HS-5 (cell line): ENCODE data around the gene SCD.
A peak's percentile ranks its signal among the peaks of the same experiment; 100 is the strongest.
"Not testable (repeated sequence)": the region's sequence is repeated elsewhere in the genome, so short reads cannot be mapped to it uniquely, and the experiment has no call there.

Experiments used
- DNase-seq: peaks from one replicate; pipeline ENCODE4 v3.0.0-alpha.2; 2012; ENCODE audit warnings: low read depth

SCD gene

DNA sequence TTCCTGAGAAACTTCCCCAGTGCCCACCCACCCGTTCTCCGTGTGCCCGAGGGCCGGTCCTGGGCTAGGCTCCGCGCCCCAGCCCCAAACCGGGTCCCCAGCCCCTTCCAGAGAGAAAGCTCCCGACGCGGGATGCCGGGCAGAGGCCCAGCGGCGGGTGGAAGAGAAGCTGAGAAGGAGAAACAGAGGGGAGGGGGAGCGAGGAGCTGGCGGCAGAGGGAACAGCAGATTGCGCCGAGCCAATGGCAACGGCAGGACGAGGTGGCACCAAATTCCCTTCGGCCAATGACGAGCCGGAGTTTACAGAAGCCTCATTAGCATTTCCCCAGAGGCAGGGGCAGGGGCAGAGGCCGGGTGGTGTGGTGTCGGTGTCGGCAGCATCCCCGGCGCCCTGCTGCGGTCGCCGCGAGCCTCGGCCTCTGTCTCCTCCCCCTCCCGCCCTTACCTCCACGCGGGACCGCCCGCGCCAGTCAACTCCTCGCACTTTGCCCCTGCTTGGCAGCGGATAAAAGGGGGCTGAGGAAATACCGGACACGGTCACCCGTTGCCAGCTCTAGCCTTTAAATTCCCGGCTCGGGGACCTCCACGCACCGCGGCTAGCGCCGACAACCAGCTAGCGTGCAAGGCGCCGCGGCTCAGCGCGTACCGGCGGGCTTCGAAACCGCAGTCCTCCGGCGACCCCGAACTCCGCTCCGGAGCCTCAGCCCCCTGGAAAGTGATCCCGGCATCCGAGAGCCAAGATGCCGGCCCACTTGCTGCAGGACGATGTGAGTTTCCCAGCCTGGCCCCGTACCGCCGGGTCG, at the start of gene SCD:
TSS of gene SCD (plus strand) at position 469 of the 803 bp plus-strand sequence. CDS start at position 741, 272 bp downstream.
- DNase-seq, result peak; percentile 68

DNA sequence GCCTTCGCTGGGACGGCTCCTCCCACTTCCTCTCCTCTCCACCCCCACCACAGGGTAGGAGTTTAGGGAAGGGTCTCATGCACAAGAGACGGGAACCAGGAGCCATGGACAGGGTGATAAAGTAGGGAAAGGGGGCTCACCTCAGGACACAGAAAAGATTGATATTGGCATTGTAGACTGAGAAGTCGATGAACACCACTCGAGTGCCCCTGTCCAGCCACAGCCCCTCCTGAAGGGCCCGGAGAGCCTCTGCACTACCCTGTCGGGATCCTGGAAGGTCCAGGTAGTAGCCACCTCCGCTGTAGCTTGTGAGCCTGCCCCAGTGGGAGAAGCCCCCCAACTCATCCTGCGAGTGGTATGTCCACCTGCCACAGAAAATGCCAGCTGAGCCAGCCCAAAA, 49.8 kb upstream of the SCD start:
- no peak for DNase-seq

DNA sequence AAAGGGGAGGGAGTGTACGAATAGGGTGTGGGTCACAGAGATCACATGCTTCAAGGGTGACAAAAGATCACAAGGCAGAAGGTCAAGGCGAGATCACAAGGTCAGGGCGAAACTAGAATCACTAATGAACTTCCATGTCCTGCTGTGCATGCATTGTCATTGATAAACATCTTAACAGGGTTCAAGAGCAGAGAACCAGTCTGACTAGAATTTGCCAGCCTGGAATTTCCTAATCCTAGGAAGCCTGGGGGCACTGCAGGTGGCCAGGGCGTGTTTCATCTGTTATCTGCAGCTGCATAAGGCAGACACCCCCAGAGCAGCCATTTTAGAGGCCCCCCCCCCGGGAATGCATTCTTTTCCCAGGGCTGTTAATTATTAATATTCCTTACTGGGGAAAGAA, 45.9 kb upstream of the SCD start:
- DNase-seq, result not testable (repeated sequence)

DNA sequence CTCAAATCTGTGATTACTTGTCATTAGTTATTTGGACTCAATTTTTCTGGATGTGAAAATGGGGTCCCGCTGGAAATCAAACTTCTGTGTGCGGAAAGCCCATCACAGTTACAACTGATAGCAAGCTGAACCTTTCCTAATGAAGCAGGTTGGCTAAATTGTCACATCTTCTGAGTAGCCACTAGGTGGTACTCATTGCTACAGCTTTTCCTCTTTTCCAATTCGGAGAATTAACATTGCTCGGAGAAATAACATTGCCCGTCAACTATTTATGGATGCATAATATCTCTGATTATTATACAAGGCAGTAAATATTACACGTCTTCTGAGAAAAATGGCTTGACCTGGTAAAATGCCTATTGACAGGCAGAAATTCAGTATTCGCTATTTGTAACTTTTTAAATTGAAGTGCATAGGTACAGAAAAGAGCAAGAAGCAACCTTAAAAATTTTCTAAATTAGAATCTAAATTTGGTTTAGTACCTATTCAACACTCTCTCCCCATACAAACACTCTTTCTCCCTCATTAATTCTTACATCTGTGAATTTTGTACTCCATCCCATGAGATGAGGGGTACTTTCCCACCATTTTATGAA, 43.2 kb upstream of the SCD start:
- DNase-seq, result no peak

DNA sequence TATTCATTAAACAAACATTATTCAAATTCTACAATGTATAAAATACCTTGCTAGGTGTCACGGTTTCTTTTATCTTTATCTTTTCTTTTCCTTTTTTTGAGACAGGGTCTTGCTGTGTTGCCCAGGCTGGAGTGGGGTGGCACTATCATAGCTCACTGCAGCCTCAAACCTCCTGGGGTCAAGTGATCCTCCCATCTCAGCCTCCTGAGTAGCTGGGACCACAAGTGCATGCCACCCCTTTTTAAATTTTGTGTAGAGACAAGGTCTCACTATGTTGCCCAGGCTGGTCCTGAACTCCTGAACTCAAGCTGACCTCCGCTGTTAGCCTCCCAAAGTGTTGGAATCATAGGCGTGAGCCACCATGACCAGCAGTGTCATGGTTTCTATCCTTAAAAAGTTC, 42.6 kb upstream of the SCD start:
- DNase-seq, result no peak

DNA sequence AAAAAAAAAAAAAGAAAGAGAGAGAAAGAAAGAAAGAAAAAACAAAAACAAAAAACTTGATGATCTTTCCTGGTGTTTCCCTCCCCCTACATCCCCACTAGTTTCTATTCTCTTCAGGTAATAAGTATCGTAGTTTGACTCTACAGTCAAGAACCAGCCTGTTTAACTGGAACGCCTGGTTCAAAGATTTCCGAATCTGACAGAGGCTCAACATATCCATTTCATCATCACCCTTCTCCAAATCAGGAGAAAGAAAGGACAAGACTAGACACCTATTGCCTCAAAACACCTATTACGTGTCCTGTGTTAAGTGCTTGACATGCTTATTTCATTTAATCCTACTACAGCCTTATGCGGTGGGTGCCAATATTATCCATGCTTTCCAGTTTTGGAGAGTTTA, 40.2 kb upstream of the SCD start:
- no peak for DNase-seq

DNA sequence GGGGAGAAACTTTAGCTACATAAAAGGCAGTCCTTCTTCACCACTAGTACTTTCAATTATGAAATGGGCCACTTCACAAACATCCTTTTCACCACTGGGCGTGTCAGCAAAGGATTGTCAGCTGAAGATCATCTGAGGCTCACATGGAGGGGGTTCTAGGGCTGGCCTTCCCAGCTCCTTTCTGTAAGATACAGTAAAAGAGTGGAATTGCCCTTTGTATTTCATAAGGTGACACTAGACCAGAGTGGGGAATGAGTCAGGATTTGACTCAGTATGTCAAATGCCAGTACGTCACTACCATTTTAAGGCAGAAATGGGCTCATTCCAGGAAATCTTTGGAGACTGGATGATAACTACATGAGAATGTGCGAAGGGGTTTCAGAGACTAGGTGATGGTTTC, 39.3 kb upstream of the SCD start:
- peak; percentile 22 for DNase-seq

DNA sequence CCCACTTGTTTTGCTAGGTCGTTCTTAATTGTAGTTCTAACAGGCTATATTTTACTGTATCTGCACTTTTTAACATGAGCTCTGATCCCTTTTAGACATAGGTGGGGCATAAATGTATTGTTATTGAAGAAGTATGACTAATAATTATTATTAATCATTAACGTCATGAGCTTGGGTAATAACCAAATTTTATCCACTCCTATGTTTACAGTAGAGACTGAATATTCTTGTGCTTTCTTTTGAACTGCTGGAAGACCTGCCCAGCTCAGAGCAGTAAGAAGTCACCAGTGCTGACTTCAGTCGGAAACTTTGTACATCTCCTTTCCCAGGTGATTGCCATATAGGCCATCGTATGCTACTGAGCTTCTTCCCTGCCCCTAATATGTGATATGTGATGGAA, 35.7 kb upstream of the SCD start:
- no peak for DNase-seq

DNA sequence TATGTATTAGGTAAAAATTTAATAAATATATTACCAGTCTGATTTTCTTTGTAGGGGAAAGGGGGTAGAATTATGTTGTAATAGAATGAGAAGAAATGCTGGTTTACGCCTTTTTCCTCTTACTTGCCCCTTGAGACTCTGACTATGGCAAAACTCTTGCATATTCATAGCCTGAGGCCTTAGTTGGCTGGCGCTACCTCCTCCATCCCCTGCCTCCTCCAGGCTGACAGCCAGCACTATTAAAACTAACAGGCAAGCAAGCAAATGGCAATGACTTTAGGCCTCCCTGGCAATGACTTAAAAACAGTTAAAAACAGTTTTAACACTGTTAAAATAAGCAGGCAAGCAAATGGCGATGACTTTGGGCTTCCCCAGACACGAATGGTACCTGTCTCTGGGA, 31.4 kb upstream of the SCD start:
- DNase-seq, result no peak

DNA sequence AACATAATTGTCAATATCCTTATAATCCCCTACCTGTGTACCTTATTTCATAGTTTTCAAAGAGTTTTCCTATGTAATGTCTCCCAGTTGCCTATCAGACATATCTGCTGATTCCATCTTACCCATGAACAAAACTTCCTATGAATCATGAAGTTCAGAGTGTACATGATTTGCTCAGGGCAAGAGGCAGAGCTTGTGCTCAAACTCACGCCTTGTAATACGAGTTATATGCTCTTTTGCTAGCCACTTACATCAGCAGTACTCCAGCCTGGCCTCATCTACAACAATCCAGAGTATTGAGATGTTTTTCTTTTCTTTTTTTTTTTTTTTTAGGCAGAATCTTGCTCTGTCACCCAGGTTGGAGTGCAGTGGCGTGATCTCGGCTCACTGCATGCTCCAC, 28.8 kb upstream of the SCD start:
- DNase-seq, result no peak

DNA sequence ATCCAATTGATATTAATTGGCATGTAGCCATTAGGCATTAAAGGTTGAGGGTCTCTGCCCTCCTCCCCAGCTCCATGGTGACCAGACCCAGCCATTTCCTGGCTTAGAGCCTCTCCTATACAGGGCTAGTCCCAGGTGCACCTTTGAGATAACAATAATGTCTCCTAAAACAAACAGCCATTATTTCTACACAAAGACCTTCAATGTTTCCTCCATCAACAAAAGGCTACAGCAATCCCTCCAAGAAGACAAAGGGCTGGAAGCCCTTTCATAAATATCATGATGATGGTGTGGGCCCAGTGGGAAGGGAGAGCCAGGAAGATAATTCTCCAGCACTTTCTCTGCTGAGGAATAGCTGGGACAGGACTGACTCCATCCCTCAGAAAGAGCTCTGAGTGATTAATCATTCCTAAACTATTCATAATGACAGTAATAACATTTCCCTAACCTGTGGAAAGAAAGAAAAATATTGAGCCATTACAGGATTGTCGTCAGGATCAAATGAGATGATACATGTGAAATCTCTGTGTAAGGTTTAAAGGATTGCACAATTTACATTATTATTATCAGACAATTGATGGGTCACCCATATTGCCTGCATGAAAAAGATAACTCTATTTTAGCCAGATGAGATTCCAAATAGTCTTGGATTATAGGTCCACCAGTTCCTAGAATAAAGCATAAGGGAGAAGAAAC, 27.2 kb upstream of the SCD start:
- DNase-seq, result no peak

DNA sequence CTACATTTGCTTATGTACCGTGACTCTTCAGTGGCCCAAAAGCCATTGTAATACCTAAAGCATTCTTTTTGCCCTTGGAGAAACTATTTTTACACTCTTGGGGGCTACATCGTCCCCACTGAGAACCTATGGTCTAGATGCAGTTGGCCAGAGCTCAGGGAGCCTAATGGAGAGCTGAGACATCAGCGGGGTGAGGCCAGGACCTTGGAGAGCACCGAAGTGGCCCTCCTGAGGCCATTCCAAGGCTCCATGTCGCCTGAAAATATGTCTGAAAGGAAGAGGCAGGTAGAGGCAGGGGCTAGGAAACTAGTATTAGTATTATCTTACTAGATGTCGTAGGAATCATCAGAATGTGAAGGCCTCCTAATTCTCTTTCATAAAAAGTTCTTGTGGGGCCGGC, 21.9 kb upstream of the SCD start:
- no peak for DNase-seq

DNA sequence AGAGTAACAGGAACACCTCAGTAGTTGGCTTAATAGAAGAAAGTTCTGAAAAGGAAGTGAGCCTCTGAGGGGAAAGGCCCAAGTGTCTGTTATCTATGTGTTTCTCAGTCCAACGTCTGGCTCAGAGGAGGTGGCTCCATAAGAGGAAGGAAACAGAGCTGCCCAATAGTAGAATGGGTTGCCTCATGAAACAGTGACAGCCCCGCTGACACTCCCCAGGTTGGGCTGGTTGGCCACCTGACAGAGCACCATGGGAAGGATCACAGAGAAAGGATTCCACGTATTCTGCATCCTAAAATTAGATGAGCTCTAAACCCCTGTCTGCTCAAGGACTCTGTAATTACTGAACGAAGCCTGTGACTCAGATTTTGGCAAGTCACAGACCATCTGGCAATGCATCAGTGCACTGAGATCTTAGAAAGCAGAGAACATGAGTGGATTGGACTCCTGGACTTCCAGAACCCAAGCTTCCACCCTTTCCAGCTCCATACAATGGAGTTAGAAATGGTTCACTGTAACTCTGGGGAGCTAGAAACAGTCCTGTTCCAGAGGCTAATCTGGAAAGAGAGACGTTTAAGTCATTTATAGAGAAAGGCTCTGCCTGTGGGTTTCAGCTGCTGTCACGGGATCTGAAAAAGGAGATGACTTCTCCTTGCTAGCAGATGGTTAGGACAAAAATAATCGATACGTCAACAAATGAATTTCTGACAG, 19.9 kb upstream of the SCD start:
- no peak for DNase-seq

DNA sequence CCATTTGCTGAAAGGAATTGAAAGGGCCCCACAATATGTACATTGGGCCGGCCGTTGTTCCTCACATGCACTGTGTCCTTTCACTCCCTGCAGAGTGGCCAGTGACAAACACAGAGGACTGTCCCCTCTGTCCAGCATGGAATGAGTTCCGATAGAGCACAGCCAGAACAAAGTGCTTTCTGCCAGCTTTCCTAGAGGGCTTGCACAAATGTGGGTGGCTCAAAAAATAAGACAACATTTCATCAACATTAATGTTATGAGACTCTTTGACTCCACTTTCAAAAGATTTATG, 19.4 kb upstream of the SCD start:
- DNase-seq, result no peak

DNA sequence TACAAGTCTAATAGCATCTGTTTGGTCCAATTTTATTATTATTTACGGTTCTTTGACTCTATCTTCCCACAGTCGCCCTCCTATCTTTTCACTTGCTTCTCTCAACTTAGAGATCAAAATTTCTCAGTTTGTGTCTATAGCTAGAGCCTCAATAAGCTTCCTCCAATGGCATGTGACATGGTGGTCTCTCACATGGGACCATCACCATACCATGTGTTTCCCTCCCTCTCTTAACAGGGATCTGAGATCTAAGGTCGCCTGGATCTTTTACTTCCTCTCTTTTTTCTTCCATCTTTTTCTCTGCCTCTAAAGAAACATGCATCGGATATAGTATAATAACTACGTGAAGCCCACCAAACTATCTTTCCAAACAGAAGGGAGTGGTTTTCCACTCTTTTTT, 18.8 kb upstream of the SCD start:
- no peak for DNase-seq

DNA sequence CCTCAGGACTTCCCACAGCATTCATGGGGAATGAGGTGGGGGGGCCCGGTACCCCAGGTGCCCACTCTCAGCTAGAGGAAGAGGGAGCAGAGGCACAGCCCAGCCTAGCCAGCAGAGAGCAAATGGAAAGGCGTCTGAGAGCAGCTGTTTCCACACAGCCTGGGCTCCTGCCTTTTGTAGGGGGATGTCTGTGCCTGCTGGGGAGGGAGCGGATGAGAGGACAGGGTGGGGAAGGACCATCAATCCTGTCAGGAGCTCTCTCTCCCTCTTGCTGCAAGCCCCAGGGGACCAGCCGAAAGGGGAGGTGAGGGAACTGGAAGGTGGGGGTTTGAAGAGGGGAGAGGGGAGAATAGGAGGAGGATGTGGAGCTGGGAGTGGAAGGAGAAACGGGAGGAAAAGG, 17.0 kb upstream of the SCD start, which contains the start of gene PKD2L1:
TSS of gene PKD2L1 (minus strand) at position 150 of the 400 bp plus-strand sequence. CDS start at position 25, 125 bp downstream.
- DNase-seq, result no peak

DNA sequence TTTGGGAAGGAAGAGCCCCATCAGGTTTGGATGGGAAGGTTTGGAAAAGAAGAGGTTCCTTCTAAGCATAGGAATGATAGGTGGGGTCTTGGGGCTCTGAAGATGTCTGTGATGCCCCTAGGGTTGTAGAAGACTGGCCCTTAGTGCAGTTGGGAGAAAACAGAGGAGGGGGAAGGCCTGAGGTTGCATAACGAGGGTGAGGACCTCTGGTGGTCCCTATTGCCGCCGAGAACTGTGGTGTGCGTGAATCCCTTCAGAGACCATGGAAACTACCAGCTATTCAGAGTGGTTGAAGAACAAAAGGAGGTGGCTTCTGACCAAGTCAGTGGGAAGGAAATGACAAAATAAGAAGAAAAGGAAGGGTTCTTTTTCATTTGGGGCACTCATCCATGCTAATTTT, 13.9 kb upstream of the SCD start:
- DNase-seq, result no peak

DNA sequence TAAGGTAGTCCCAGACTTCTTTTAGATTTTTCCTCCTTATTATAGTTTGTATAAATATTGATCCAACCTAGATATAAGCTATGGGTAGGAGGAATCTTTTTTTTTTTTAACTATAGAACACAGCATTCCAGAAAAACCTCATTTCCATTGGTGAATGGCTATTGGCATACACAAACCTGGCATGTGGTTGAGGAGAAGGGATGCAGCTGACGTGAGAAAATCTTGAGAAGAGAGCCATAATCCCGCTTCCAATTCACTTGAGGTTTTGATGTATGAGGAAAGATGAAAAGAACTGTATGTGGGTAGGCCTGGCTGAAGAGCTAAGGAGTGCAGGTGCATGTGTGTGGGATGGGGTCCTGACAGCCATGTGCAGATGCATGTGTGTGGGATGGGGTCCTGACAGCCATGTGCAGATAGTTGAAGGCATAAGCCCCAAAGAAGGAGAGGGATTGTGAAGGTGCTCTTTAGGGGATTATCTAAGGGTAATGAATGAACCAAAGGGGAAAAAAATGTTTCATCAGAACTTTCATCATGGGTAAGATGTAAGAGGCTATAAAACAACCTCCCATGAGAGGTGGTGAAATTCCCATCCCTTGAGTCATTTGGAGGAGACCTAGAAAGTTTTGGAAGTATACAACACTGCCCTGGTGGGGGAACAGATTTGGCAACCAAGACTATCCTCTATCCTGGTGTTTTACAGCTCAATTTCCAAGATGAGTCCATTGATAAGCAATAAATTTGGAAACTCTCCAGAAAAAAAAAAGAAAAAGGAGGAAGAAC, 13.2 kb upstream of the SCD start:
- no peak for DNase-seq

DNA sequence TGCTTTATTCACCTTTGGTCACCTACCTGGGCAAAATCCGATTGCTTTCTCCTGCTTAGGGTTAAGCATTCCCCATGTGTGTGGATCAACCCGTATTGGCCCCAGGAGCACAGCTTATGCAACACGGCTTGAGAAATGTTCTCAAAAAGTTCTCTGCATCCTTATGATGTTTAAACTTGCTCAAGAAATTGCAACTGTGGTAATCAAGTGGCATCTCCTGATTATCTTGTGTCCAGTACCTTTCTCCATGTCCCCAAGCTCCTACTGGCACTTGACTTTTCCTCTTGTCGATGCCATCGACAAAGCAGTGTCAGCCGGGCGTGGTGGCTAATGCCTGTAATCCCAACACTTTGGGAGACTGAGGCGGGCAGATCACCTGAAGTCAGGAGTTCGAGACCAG, 12.3 kb upstream of the SCD start:
- no peak for DNase-seq

DNA sequence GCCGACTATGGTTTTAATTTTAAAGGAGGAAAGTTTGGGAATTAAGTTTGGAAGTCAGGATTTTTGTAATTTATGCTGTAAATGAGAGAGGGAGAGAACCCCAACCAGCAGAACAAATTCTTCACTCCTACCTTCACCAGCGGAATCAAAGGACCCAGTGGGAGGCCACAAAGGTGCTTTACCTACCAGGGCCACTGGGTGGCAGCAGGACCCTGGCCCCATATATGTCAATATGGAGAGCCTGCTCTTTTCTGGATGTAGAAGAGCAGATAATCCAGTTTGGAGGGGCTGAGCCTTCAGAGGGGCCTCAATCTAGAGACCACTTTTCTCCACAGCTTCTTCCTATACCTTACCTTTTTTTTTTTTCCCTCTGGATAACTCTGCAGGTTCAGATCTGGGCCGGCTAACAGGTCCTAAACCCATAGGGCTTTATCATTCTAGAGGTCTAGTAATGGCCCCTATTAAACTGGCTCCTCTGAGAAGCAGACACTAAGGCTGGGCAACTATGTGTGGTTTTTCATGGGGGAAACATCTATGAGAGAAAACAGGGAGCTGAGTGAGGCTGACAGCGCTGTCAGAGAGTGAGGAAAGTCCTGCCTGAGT, 8.5 kb upstream of the SCD start:
- no peak for DNase-seq

DNA sequence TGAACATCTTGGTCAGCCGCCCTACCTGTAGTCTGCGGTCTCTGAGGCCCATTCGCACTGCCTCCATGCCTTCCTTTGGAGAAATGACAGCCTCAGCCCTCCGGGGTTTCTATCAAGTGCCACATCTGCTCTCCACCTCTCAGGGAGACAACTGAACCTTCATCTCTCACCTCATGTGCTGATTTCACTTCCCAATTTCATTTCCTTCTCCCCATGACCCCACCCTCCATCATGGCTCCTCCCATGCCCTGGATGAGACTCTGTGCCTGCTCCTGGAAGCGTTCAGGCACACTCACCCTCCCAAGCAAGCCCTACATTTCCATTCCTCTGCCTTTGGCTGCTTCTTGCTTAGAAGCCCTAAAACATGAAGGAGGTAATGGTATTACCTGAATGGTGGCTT, 7.8 kb upstream of the SCD start:
- no peak for DNase-seq
